HG03175 (cell line): ENCODE measurements around the gene HSD17B1.
A peak's percentile ranks its signal among the peaks of the same experiment; 100 is the strongest.
"Not testable (repeated sequence)": the region's sequence is repeated elsewhere in the genome, so short reads cannot be mapped to it uniquely, and the experiment has no call there.

Experiments
- ATAC-seq: cut with Tn5 transposase; IDR thresholded peaks from one replicate; pipeline ENCODE4 v1.9.1; 2021; ENCODE audit warnings: mild to moderate bottlenecking, moderate library complexity; ENCODE audit not compliant: unreplicated experiment

Gene HSD17B1

GRCh38 chr17:42522798-42523278, 29.9 kb upstream of the HSD17B1 start:
- ATAC-seq: no peak

GRCh38 chr17:42525221-42525620, 27.5 kb upstream of the HSD17B1 start:
- no peak for ATAC-seq

DNA sequence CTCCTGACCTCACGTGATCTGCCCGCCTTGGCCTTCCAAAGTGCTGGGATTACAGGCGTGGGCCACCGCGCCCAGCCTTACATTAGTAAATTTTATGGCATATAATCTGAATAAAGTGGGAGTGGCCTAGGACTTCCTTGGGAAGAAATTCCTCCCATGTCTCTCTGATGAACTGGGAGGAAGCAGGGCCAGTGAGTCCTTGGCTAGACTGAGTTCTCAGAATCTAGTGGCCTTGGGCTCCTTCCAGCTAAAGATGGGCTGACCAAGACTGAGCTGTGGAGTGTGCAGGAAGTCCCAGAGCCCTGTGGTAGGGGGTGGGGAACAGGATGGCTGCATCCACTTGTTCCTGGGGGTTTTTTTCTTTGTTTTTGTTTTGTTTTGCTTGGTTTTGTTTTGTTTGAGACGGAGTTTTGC, 26.7 kb upstream of the HSD17B1 start:
- ATAC-seq: no peak

DNA sequence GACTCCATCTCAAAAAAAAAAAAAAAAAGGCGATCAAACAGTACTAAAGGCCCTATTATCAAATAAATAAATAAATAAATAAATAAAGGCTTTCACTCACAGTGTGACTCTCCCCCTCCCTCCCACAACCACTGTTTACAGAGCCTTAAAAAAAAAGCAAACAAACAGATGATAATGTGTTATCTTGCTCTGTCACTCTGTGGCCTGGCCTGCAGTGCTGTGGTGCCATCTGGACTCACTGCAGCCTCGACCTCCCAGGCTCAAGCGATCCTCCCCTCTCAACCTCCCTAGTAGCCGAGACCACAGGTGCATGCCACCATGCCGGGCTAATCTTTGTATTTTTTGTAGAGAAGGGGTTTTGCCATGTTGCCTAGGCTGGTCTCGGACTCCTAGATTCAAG, 24.8 kb upstream of the HSD17B1 start:
- no peak for ATAC-seq

DNA sequence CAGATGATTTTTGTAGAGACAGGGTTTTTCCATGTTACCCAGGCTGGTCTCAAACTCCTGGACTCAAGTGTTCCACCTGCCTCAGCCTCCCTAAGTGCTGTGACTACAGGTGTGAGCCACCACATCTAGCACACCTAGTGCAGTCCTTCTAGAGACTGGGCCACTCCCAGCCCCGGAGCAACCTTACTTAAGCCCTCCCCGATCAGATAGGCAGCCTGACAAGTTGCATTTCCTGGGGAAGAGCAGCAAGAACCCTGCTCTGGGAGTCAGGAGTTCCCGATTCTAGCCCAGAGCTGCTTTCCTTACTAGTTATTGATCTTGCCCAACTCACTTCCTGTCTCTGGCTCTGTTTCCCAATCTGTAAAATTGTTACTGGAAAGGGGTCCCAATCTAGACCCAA, 23.7 kb upstream of the HSD17B1 start:
- no peak for ATAC-seq

GRCh38 chr17:42530952-42531454, 21.7 kb upstream of the HSD17B1 start:
- no peak for ATAC-seq

DNA sequence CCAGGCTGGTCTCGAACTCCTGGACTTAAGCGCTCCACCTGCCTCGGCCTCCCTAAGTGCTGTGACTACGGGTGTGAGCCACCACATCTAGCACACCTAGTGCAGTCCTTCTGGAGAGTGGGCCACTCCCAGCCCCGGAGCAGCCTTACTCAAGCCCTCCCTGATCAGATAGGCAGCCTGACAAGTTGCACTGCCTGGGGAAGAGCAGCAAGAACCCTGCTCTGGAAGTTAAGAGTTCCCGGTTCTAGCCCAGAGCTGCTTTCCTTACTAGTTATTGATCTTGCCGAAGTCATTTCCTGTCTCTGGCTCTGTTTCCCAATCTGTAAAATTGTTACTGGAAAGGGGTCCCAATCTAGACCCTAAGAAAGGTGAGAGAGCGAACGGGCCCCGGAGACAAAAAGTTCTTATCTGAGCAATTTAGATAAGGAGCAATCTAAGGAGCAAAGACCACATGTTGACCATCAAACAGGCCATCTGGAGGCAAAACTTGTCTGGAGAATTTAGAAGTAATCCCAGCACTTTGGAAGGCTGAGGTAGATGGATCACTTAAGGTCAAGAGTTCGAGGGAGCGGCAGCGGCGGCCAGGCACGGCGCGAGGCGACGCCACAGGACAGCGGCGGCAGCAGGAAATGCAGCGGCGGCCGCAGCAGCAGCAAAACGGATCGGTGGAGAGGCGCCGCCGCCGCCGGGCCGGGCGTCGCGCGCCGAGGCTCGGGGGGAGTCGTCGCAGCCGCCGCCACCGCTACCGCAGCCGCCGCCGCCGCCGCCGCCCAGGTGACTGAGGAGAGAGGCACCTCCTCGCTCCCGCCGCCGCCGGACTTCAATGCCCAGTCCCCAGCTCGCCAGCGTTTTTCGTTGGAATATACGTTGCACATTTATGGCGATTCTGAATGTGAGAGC, 21.0 kb upstream of the HSD17B1 start:
- ATAC-seq: no peak

- ATAC-seq: no peak
Observed at GRCh38 chr17:42535155-42536047, 17.3 kb upstream of the HSD17B1 start.

GRCh38 chr17:42536048-42536371, 16.7 kb upstream of the HSD17B1 start, which contains the start of gene NAGLU:
TSS of gene NAGLU (plus strand) at chr17:42536241. CDS start at chr17:42536273, 32 bp downstream.
- peak; percentile 87 for ATAC-seq

DNA sequence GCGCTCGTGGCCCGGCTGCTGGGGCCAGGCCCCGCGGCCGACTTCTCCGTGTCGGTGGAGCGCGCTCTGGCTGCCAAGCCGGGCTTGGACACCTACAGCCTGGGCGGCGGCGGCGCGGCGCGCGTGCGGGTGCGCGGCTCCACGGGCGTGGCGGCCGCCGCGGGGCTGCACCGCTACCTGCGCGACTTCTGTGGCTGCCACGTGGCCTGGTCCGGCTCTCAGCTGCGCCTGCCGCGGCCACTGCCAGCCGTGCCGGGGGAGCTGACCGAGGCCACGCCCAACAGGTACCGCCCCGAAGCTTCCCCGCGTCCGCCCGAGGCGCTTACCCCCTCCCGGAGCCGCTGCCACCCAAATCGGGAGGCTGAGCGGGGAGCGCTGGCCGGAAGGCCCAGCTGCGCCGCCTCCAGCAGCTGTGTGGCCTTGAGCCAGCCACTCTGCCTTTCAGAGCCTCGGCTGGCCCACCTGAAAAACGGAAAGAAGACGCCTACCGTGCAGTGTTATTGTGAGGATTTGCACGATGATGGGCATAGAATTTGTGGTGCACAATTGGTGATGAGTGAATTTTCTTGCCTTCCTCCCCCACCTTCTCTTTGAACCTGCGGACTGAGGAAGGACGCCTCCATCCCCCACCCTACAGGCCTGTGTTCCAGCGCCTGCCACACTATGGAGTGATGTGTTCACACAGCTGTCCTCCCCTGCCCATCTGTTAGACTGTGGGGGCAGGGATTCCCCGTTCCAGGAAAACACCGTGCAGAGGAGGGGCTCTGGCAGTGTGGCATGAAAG, 16.2 kb upstream of the HSD17B1 start:
- peak; percentile 73 for ATAC-seq

GRCh38 chr17:42537156-42537805, 15.4 kb upstream of the HSD17B1 start:
- no peak for ATAC-seq

DNA sequence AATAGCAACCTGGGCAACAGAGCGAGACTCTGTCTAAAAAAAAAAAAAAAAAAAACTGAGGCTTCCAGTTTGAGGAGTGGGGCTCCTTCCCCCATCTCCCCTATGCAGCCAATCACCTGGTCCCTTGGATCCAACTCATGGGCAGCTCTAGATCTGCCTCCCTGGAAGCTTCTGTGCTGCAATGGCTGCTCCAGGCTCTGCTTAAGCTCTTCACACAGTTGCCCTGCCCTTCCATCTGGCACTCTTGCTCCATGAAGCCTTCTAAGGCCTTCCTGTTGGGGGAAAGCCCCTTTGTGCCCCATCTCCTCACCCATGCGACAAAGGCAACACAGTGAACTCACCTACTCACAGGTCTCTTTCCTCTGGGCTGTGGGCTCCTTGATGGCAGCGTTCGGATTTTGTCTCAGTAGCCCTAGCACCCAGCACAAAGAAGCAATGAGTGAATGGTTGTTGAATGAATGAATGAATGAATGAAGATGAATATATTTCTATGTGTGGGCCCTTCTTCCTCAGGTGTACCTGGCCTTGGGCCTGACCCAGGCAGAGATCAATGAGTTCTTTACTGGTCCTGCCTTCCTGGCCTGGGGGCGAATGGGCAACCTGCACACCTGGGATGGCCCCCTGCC, 14.8 kb upstream of the HSD17B1 start:
- no peak for ATAC-seq

DNA sequence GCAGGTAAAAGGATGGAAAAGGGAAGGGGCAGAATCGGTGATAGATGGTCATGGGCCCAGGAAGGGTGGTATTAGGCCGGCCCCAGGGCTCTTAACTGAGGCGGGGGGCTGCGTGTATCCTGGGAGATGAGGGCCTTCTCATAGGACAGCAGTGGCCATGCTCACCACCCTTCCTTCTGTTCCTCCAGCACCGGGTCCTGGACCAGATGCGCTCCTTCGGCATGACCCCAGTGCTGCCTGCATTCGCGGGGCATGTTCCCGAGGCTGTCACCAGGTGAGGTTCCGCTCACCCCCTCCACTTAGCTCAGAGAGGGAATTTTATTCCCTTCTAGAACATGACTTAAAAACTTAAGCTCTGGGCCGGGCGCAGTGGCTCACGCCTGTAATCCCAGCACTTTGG, 14.2 kb upstream of the HSD17B1 start:
- ATAC-seq: no peak

- ATAC-seq: not testable (repeated sequence)
Observed at GRCh38 chr17:42540558-42540957, 12.2 kb upstream of the HSD17B1 start.

DNA sequence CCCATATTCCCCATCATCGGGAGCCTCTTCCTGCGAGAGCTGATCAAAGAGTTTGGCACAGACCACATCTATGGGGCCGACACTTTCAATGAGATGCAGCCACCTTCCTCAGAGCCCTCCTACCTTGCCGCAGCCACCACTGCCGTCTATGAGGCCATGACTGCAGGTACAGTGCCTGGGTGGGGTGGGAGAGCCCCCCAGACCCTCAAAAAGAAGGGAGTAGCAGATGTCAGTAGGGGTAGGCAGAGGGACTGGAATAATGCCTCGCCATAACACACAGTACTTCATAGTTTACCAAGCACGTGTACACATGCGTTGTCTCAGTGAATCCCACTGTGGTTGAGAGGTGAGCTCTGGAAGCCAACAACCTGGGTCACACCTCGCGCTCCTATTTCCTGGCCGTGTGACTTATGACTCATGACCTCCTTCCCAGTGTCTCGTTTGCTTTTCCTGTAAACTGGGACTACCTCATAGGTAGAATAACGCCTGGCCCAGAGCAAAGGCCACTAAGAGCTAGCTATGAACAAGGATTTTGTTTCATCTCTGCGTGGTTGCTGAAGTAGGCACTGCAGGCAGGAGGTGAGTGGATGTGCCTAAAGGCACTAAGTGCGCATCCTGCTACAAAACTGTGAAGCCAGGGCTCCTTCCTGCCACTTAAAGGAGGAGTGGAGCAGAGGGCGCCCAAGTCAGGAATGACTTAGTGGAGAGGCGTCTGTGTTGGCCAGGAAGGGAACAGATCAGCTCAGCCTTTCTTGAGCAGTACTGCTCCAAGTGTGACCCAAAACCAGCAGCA, 11.5 kb upstream of the HSD17B1 start:
- ATAC-seq: no peak

DNA sequence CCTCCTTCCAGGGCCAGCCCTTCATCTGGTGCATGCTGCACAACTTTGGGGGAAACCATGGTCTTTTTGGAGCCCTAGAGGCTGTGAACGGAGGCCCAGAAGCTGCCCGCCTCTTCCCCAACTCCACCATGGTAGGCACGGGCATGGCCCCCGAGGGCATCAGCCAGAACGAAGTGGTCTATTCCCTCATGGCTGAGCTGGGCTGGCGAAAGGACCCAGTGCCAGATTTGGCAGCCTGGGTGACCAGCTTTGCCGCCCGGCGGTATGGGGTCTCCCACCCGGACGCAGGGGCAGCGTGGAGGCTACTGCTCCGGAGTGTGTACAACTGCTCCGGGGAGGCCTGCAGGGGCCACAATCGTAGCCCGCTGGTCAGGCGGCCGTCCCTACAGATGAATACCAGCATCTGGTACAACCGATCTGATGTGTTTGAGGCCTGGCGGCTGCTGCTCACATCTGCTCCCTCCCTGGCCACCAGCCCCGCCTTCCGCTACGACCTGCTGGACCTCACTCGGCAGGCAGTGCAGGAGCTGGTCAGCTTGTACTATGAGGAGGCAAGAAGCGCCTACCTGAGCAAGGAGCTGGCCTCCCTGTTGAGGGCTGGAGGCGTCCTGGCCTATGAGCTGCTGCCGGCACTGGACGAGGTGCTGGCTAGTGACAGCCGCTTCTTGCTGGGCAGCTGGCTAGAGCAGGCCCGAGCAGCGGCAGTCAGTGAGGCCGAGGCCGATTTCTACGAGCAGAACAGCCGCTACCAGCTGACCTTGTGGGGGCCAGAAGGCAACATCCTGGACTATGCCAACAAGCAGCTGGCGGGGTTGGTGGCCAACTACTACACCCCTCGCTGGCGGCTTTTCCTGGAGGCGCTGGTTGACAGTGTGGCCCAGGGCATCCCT, 9.3 kb upstream of the HSD17B1 start:
- ATAC-seq: no peak

DNA sequence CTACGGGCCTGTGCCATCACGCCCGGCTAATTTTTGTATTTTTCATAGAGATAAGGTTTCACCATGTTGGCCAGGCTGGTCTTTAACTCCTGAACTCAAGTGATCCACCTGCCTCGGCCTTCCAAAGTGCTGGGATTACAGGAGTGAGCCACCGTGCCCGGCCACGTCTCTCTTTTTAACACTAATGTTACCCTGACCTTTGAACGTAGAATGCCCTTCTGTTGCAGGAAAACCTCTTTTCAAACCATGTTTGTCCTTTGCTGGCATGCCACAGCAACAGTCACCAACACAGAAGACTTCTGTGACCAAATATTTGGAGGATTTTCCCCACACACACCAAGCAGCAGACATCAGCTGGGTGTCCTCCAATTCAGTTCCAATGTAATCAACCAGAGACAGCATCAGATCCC, 7.8 kb upstream of the HSD17B1 start:
- ATAC-seq: no peak
